HG02678 (cell line): ENCODE results near the gene DSCAM.

Experiments
- ATAC-seq: cut with Tn5 transposase; IDR thresholded peaks from one replicate; pipeline ENCODE4 v1.9.1; 2021; ENCODE audit warnings: mild to moderate bottlenecking, moderate library complexity; ENCODE audit not compliant: unreplicated experiment

The DSCAM gene

DNA sequence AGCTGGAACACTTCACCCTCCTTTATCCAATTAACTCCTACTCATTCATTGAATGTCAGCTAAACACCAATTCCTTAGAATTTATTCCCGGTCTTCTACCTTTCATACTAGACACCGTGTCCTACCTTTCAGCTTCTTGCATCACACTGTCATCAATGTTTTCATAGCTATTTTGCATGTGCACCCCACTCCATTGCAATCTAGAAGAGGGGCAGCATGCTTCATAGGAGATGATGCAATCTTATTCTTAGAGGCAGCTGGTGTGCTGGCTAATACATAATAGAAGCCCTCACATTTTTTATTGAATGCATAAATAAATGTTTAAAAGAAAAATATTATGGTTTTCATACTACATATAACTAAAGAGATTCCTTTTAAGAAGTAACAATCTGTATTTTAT, 123.6 kb downstream of the DSCAM start:
- ATAC-seq: no peak

DNA sequence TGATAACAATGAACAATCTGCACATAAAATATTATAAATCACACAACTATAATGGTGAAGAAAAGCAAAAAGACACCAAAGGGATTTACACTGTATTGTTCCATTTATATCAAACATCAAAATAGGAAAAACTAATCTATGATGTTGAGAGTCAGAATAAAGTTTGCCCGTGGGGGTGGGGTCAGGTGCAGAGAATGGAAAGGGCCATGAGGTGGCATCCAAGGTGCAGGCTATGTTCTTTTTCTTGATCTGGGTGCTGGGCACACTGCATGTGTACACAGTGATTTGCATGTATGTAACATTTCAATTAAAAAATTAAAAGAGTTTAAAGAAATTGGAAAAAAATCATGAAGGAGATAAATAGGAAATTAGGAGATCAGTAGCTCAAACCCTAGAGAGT, 127.3 kb downstream of the DSCAM start:
- ATAC-seq: no peak

DNA sequence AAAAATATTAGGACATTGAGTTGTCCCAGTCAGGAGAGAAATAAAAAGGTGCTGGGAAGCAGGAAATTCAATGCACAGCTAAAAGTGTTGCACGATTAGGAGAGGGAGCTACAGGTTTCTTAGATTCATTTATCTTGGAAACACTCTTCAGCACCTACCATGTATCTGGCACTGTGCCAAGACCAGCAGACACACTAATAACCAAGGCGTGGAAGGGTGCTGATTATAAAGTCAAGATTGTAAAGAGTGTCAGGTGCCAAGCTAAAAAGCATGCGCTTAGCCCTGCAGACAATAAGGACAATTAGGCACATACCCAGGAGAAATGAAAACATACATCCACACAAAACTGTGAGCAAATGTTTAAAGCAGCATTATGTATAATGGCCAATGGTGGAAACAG, 129.9 kb downstream of the DSCAM start:
- ATAC-seq: no peak

DNA sequence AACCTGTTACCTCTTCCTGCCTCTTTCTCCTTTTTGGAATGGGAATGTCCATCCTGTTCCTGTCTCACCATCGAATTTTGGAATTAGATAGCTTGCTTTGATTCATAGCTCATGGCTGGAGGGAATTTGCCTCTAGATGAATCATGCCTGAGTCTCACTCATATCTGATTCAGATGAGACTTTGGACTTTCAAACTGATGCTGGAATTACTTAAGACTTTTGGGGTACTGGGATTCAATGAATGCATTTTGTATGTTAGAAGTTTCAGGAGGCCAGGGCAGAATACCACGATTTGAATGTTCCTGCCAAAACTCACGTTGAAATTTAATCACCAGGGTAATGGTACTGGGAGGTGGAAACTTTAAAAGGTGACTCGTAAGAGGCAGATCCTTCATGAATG, 132.4 kb downstream of the DSCAM start:
- ATAC-seq: no peak

DNA sequence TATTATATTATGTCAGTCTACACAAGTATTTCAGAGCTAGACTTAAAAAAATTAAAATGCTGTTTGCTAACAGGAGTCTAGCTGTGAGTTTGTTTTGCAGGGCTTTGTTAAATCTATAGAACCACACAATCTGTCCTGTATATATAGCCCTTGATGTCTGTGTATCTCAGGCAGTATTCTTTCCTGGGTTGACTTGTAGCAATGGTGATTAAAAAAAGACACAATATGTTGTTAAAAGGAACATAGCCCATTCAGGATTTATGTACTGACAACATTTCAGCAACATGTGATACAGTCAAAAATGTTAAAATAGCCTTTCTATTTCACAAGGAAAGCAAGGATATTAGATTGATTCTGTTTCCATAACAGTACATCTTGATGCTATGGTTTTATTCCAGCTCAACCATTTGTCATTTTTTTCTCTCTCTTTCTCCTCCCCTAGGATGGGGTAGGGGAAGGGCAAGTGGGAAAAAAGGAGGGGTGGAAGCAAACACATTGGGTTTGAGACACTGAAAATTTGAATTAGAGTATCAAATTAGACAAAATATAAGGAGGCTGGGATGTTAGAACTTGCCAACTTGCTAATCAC, 139.2 kb downstream of the DSCAM start:
- no peak for ATAC-seq

DNA sequence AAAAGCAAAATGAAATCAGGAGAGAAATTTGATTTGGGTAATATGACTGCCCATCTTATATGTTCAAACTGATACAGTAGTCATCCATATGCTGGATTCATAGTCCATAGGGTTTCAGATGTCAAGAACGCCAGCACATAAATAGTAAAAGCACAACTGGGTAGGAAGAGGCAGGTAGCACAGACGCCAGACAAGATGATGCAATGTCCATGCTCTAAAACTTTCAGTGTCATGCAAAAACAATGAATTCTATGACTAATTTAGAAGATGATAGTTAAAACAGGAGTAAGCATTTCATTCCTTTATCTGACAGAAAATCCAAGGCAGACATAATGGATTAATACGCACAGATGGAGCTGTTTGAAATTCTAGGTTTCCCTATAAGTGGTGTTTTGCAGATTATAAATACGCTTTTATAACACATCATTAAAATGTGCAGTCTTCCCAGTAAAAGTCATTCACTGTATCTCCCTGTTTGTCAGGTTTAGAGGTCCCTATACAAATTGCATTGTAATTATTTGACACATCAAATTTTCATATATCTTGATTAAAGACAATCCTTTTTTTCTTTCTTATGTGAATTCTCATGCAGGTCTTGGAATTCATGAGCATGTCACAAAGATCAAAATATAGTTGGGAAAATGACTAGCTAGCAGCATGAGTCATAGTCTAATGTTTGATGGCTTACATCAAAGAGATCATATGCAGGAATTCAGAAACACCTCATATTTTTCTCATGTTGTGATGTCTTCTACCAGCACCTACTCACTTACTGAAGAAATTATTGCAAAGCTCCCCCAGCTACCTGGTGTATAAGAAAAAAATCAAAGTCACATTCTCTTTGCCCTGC, 139.9 kb downstream of the DSCAM start:
- no peak for ATAC-seq

DNA sequence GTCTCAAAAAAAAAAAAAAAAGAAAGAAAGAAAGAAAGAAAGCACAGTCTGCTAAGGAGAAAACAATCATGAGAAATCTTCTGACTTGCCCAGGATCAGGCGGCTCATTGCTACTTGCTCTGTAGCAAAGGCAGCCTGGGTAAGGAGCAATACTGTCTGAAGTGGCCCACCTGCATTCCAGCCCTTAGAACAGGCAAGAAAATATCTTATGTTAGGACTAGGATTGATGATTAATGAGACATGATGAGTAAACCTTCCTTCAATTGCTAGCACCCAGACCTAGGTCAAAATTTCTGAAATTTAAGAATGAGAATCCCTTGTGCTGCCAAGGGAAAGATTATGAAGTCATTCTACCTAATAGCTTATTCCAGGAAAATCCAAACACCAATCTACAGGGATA, 140.8 kb downstream of the DSCAM start:
- no peak for ATAC-seq

DNA sequence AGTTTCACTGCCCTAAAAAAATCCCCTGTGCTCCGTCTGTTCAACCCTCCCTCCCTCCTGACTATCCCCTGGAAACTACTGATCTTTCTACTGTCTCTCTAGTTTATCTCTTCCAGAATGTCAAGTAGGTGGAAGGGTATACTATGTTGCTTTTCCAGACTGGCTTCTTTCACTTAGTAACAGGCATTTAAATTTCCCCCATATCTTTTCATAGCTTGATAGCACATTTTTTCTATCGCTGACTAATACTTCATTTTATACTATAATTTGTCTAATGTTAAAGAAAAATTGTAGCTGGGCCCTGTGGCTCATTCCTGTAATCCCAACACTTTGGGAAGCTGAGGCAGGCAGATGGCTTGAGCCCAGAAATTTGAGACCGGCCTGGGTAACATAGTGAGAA, 142.8 kb downstream of the DSCAM start:
- no peak for ATAC-seq

DNA sequence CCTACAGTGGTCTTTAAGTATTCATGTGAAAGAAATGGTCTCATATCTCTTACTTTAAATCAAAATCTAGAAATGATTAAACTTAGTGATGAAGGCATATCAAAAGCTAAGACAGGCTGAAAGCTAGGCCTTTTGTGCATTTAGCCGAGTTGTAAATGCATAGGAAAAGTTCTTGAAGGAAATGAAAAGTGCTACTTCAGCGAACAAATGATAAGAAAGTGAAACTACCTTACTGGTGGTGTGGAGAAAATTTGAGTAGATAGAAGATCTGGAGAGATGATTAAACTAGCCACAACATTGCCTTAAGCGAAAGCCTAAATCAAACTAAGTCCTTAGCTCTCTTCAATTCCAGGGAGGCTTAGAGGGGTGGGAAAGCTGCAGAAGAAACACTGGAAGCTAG, 147.6 kb downstream of the DSCAM start:
- no peak for ATAC-seq

DNA sequence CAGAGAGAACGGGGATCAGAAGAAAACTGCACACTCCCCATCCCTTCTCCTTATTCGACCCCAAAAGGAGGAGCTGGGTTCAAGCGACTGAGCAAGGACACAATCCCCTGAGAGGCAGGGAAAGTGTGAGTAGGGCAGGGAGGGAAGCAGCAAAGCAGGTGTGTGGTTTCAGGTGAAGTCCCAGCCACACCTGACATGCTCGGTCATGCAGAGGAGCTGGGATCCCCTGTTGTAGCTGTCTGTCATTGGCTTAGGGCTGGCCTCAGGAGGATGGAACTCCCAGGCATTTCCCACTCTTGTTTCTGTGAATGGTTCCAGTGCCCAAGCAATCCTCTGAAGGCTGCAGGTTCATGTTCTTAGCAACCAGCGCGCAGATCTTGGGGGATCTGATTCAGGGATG, 150.7 kb downstream of the DSCAM start:
- ATAC-seq: no peak

DNA sequence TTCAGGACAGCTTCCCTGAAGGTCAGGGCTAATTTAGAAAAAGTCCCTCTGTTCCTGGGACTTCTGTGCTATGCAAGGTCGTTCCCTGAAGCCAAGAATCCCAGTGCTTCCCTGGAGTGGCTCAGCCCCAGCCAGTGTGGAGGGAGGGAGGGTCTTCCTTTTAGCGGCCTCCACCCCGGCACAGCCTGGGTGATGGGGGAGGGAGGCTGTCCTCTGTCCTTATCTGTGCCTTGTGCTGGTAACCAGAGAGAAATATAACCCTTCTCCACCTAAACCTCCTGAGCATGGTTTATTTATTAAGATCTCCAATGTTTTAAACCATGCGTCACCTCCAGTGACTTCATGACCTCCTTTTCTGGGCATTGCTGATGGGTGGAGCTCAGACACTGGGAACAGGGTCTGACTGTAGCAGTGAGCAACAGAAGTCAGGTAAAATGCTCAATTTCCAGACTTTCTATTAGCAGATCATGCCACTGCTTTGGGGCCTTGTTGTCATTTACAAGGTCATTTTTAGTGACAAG, 157.1 kb downstream of the DSCAM start:
- no peak for ATAC-seq

DNA sequence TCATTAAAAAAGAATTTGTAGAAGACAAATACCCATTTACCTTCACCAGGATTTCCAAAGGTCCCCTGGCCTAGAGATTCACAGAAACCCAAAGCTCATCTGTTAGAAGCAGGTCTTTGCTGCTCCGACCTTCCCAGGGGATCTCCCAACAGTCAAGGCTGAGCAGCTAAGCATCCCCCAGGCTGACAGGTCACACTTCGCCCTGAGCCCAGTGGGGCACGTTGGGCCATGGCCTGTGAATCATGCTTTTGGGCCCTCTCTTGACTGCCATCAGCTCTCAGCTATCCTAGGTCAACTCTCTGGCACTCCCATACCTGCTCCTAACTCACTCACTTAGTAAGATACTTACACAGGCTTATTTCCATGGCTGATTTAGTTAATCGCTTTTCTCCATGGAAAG, 157.7 kb downstream of the DSCAM start:
- ATAC-seq: no peak

DNA sequence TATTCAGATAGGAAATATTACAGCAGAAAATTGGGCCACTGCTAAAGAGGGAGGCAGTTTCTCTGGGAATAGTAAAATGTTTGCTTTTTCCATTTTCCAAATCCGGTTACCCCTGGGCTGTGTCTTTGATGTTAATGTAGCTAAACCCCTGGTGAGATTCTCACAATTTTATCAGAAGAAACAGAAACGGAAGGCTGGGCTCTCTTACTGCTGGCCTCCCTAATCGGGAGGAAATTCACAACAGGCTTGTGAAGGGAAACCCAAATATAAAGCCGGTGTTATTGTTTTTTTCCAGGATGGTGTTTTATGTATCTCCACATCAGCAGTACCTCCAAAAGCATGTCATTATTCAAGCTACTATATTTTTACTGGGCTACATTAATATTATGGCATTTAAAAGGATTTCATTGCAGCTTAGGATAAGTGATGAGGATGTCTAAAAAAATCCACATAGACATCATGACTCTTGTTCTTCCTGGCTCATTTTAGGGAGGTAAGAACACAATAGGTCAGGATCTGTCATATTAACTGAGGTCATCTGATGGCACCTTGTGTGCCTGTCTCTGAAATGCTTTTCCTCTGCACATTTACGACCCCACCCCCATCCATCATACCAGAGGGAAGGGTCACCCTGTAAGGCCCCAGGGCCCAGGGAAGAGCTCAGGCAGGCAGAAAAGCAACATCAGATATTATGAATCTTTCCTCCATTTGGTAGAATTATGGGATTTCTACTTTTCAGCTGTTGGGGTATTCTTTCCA, 158.7 kb downstream of the DSCAM start:
- ATAC-seq: no peak

DNA sequence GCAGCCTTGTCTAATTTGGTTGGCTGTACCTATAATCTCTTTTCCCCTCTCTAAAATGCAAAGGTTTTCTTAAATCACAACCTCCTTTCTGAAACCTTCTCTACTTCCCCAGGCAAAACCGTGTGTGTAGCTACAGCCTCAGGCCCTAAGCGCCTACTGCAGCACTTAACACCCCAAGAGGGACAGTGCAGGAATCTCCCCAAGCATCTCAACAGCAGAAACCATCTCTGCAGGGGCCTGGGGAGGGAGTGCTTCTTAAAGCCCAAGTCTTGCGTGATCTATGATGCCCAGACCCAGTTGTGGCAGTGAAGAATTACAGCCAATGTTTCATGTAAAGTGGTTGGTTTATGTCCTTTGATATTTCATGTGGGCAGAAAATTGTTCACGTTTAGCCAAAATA, 159.3 kb downstream of the DSCAM start:
- ATAC-seq: no peak

DNA sequence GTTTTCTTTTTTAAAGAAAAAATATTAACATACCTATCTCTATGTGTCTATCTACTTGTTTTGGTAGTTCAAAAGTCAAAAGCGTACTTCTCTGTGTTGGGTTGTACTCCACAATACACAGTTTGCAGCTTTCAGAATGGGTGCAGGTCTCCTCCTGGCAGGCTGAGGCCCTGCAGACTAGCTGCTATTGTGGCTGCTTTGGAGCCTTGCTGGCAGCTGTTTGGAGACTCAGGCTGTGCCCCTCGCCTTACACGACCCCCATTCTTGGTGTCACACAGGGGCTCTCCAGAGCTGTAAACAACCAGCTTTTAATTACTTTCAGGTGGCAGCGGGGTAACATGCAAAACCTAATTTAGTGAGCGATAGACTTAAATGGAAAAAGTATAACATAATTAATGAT, 160.4 kb downstream of the DSCAM start:
- no peak for ATAC-seq

DNA sequence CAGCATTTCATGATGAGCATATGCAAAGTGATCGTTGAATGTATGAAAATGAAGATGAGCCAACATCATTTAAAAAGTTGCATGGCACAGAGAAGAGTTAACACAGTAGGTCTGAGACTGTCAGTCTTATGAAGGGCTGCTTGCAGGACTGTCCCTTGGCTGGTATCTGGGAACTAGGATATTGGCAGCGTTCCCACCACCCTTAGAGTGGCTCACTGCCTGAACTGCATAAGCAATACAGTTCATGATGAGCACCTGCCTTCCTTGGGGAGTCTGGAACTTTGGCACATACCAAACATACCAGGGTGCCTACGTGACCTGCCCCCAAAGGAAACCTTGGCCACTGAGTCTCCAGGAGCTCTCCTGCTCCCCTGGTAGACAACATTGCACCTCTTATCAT, 161.8 kb downstream of the DSCAM start:
- no peak for ATAC-seq

DNA sequence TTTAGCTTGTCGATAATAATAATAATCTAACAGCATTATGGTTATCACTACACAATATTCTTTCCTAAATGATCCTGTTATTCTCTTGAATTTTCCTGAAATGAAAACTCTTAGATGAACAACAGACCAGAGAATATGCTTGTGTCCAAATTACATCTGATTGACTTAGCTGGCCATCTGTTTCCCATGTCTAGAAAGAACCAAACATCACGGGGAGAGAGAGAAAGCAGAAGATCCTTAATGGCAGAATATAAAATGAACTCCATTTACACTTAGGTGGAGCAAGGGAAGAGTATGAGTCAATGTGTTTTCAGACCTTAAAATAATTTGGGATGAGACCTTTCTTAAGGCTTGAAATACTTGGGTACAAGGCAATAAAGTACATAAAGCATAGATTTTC, 162.2 kb downstream of the DSCAM start:
- ATAC-seq: no peak

DNA sequence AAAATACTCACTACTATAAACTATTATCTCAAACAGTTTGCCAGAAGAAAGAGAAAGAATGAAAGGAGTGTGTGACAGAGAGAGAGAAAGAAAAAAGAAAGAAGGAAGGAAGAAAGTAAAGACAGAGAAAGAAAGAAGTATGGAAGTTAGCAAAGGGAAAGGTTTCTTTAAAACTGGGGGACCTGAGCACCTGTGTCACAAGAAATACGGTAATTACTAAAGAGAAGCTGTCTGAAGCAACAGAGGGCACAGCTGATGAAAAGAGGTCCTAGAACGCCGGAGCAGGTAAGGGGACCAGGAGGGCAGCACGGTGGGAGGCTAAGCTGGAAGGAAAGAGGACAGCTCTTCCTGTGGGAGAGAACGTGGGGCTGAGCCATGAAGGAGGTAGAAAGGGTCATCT, 163.6 kb downstream of the DSCAM start:
- no peak for ATAC-seq

DNA sequence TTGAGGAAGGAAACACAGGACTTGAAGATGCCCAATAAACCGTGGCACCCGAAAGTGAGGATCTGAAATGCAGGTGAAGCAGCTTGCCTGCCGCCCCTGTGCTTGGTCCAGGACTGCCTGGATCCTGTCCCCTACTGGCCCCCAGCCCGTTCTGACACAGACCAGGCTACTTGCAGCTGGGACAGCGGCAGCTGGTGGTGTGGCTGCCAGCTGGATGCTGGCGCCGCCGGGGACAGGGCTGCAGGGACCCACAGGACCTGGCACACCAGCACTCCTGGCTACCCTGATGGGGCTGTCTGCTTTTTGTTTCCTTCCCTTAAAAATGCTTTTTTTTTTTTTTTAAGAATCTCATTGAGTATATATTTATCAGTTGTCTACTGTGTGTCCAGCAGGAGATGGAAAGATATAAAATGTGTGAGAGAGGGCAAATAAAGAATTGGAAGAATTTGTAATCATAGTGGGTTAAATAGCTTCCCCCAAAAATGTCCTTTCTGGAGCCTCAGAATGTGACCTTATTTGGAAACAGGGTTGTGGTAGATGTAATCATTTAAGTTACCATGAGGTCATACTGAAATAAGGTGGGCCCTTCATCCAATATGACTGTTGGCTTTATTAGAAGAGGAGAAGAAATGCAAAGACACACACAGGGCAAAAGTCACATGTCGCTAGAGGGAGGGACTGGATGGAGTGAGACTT, 165.6 kb downstream of the DSCAM start:
- ATAC-seq: no peak

DNA sequence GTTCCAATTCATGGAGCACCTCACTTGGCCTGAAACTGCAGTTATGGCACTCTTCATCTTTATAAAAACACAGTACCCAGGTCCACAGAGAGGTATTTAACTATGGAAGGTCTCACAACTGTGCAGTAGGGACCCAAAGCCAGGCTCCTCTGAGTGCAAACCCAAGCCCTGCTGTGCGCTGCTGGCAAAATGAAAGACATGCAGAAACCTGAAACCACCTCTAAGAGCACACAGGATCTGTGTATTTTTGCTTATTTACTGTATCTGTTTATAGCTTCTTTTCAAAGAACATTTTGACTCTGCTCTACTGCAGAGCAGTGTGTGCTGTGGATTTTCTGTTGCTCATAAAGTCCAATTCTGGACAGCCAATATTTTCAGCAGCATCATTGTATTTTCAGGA, 166.6 kb downstream of the DSCAM start:
- no peak for ATAC-seq

DNA sequence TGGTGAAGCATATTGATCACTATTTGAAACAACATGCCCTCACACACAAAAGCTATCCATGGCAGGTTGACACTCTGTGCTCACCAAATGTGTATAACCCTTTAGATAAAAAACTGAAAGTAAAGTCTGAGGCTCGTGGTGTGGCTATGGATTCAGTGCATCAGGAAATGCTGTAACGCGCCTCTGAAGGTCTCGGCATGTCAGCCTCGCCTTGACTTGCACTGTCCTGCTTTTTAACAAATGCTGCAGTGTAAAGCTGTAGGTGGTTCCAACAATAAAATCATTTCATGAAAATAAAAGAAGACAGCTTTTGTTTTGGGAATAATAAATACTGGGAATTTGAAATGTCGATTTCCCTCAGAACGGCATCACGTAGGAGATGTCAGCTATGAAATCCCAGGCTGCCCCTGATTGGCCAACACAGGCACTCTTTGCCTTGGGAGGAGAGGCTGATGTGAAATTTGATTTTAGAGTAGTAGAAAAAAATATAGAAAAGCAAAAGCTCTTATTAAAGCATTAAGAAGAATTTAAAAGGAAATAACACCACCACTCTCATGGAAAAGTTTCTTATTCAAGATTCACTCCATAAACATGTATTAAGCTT, 168.2 kb downstream of the DSCAM start:
- ATAC-seq: no peak
